Breast epithelium (tissue), 4 donors: ENCODE data around the gene FXYD3. TPM values are rescaled to one million over a fixed set of nuclear protein-coding genes. Genes with fewer than 3 reads are reported as not detected.

ENCODE experiments used
- DNase-seq, 2 donors: peaks; one replicate each; pipeline ENCODE4 v3.0.0-alpha.2; 2019; ENCODE audit warnings: low spot score in 2 of 2
- H3K27ac ChIP-seq, 2 donors: fragments of 200-600 bp; sonication (generic) in 1 of 2; one replicate each; pipeline ENCODE4 v1.5.1; 2016 to 2019; ENCODE audit warnings: mild to moderate bottlenecking in 1 of 2
- H3K27me3 ChIP-seq, 2 donors: fragments of 200-600 bp; sonication (generic) in 1 of 2; one replicate each; pipeline versions ENCODE4 v1.5.1 to v1.6.0; 2017 to 2019; ENCODE audit warnings: control low read depth in 1 of 2, mild to moderate bottlenecking in 1 of 2
- H3K36me3 ChIP-seq: fragments of 200-600 bp; one replicate; pipeline ENCODE4 v1.5.1; 2019
- H3K4me1 ChIP-seq, 2 donors: fragments of 200-600 bp; sonication (generic); one replicate each; pipeline ENCODE4 v1.5.1; 2016 to 2019; ENCODE audit warnings: control low read depth in 1 of 2
- H3K4me3 ChIP-seq, 3 donors: fragments of 200-600 bp; sonication (generic); 1 replicate in 2 of 3; 2 replicates in 1 of 3; pipeline ENCODE4 v1.5.1; 2016 to 2019; ENCODE audit warnings: mild to moderate bottlenecking in 3 of 3, moderate library complexity in 2 of 3
- H3K9me3 ChIP-seq, 2 donors: fragments of 200-600 bp; sonication (generic) in 1 of 2; one replicate each; pipeline ENCODE4 v1.5.1; 2016 to 2019; ENCODE audit warnings: control low read depth in 1 of 2
- CTCF ChIP-seq, 3 donors: fragments of 450-650 bp; IDR thresholded peaks; one replicate each; pipeline ENCODE4 v1.5.1; 2016 to 2017; ENCODE audit warnings: antibody characterized with exemption in 3 of 3, mild to moderate bottlenecking in 3 of 3, moderate library complexity in 3 of 3
- POLR2A ChIP-seq: fragments of 450-650 bp; IDR thresholded peaks from one replicate; pipeline ENCODE4 v1.6.1; 2016; ENCODE audit warnings: antibody characterized with exemption, mild to moderate bottlenecking, moderate library complexity
- POLR2AphosphoS5 ChIP-seq, 3 donors: sonication (generic); formaldehyde crosslinking; IDR thresholded peaks; one replicate each; pipeline ENCODE4 v1.6.1; 2017; ENCODE audit warnings: antibody characterized with exemption in 3 of 3
- intact Hi-C: fragments of 100-400 bp; cut with DNase I; formaldehyde crosslinking; loops from one replicate; pipeline ENCODE4 v1.15.1; 2023; ENCODE audit warnings: low total_unique reads
- total RNA-seq, 3 donors: library from RNA; depleted of rRNA; stranded (reverse); fragments of >200 nt; gene quantifications; one replicate each; pipeline ENCODE4 v1.1.0, GENCODE V29; 2016

The FXYD3 gene
- total RNA-seq, 3 donors from 2014 or later = 135 to 318 TPM; not detected in 1

GRCh38 chr19:35090506-35091214 lies 25.0 kb upstream of the FXYD3 start:
- peak in 1 of 2 donors; percentile 67 for DNase-seq
- H3K27me3 ChIP-seq = no peaks in the 10 kb centered on the region
- H3K36me3 ChIP-seq = no peaks in the 10 kb centered on the region
- intact Hi-C loops = no loop called here
- H3K27ac ChIP-seq = no peak overlapping the region
- H3K4me1 ChIP-seq = no peaks in the 10 kb centered on the region
- TF ChIP-seq CTCF (IDR thresholded peaks at IDR 0.05) = peak; percentile 54 to 77 (median 64)
- TF ChIP-seq POLR2A = no peak
- H3K4me3 ChIP-seq = peak overlapping the region in 2 of 3 donors; percentile 37 to 51
- H3K9me3 ChIP-seq = no peaks in the 10 kb centered on the region

GRCh38 chr19:35093430-35093829 lies 22.2 kb upstream of the FXYD3 start:
- DNase-seq = no peak
- Histone ChIP-seq H3K9me3 (no peaks in the 10 kb centered on the region), H3K27ac (no peak overlapping the region), H3K4me1 (no peaks in the 10 kb centered on the region), H3K27me3 (no peaks in the 10 kb centered on the region), H3K36me3 (no peaks in the 10 kb centered on the region), H3K4me3 (no peak overlapping the region)
- intact Hi-C loops = no loop called here
- TF ChIP-seq POLR2A = no peak
- TF ChIP-seq POLR2AphosphoS5 (IDR thresholded peaks at IDR 0.05) = no peak
- TF ChIP-seq CTCF (IDR thresholded peaks at IDR 0.05) = no peak

- H3K4me1 ChIP-seq = no peaks in the 10 kb centered on the region
- H3K27ac ChIP-seq = no peak overlapping the region
- DNase-seq = no peak
- no peaks in the 10 kb centered on the region for H3K36me3 ChIP-seq
- no peak overlapping the region for H3K4me3 ChIP-seq
- intact Hi-C loops = no loop called here
- no peaks in the 10 kb centered on the region for H3K9me3 ChIP-seq
- TF ChIP-seq POLR2AphosphoS5 (IDR thresholded peaks at IDR 0.05) = no peak
- no peak for TF ChIP-seq POLR2A
- TF ChIP-seq CTCF (IDR thresholded peaks at IDR 0.05) = no peak
- no peaks in the 10 kb centered on the region for H3K27me3 ChIP-seq
These were observed 21.5 kb upstream of the FXYD3 start for GRCh38 chr19:35093941-35094647.

GRCh38 chr19:35094656-35095055 lies 21.0 kb upstream of the FXYD3 start:
- Histone ChIP-seq H3K27me3 (no peaks in the 10 kb centered on the region), H3K36me3 (no peaks in the 10 kb centered on the region), H3K4me1 (no peaks in the 10 kb centered on the region), H3K27ac (no peak overlapping the region), H3K9me3 (no peaks in the 10 kb centered on the region), H3K4me3 (no peak overlapping the region)
- intact Hi-C loops = no loop called here
- DNase-seq = no peak
- TF ChIP-seq POLR2AphosphoS5 (IDR thresholded peaks at IDR 0.05) (no peak), POLR2A (no peak), CTCF (IDR thresholded peaks at IDR 0.05) (no peak)

GRCh38 chr19:35095667-35096368 lies 19.8 kb upstream of the FXYD3 start:
- peak overlapping the region; percentile 66 to 82 for H3K27ac ChIP-seq
- H3K4me1 ChIP-seq = no peaks in the 10 kb centered on the region
- peak in 1 of 2 donors; percentile 66 for DNase-seq
- no peak for TF ChIP-seq POLR2AphosphoS5 (IDR thresholded peaks at IDR 0.05)
- no peak for TF ChIP-seq CTCF (IDR thresholded peaks at IDR 0.05)
- no peak for TF ChIP-seq POLR2A
- intact Hi-C loops = no loop called here
- no peak overlapping the region for H3K4me3 ChIP-seq
- H3K9me3 ChIP-seq = no peaks in the 10 kb centered on the region
- H3K36me3 ChIP-seq = no peaks in the 10 kb centered on the region
- H3K27me3 ChIP-seq = no peaks in the 10 kb centered on the region
